ENCODE data around the gene PDE2A.

The PDE2A gene

GRCh38 chr11:72553706-72554105 lies 120.5 kb downstream of the PDE2A start:
- no peak for DNase-seq (ENCODE audit: low spot score)
- ChIA-PET POLR2A (ENCODE audit: low non-redundant PET) (no interaction called here), CTCF (interaction anchor here (0.6 kb wide), 1 partner anchor 33 kb away, joined by 5 read pairs; no protein-coding TSS in a partner anchor)
- TF ChIP-seq, protein P1, sequence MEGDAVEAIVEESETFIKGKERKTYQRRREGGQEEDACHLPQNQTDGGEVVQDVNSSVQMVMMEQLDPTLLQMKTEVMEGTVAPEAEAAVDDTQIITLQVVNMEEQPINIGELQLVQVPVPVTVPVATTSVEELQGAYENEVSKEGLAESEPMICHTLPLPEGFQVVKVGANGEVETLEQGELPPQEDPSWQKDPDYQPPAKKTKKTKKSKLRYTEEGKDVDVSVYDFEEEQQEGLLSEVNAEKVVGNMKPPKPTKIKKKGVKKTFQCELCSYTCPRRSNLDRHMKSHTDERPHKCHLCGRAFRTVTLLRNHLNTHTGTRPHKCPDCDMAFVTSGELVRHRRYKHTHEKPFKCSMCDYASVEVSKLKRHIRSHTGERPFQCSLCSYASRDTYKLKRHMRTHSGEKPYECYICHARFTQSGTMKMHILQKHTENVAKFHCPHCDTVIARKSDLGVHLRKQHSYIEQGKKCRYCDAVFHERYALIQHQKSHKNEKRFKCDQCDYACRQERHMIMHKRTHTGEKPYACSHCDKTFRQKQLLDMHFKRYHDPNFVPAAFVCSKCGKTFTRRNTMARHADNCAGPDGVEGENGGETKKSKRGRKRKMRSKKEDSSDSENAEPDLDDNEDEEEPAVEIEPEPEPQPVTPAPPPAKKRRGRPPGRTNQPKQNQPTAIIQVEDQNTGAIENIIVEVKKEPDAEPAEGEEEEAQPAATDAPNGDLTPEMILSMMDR (conservative IDR thresholded peaks at IDR 0.05; ENCODE audit: low read depth), result no peak
- H3K27ac ChIP-seq, result no peak overlapping the region

DNA sequence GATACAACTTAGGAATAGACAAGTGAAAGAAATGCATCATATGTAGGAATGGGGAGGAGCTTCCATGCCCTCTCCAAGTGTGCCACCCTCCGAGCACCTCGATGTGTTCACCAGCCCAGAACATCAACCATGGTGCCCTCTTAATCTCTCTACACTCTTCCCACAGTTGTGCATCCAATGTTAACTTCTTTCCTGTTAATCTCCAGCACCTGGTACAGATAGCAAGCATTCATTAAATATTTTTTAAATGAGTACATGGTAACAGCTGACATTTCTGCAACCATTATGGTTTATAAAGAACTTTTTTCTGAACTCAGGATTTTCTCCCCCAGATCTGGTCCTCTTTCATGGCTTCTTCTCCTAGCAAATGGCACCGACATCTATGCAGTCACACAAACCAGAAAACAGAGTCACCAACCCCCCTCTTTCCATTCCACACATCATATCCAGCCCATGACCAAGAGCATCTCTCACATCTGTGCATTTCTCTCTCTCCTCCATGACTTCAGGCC lies 121.8 kb downstream of the PDE2A start:
- TF ChIP-seq, protein P1 (conservative IDR thresholded peaks at IDR 0.05; ENCODE audit: low read depth), result no peak
- ChIA-PET CTCF (interaction anchor here (0.7 kb wide), 1 partner anchor 131 kb away, joined by 3 read pairs; no protein-coding TSS in a partner anchor), POLR2A (ENCODE audit: low non-redundant PET) (no interaction called here)
- no peak overlapping the region for H3K27ac ChIP-seq
- no peak for DNase-seq (ENCODE audit: low spot score)

DNA sequence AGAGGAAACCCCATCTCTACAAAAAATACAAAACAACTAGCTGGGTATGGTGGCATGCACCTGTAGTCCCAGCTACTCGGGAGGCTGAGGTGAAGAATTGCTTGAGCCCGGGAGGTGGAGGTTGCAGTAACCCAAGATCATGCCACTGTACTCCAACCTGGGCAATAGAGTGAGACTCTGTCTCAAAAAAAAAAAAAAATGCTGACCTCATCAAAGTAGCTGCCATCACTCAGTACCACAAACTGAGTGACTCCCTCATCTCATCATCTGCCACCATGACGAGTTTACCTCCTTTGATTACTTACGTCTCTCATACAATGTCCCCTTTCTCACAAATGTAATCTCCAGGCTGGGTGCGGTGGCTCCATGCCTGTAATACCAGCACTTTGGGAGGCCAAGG lies 122.7 kb downstream of the PDE2A start:
- ChIA-PET CTCF (interaction anchor here (0.7 kb wide), 2 partner anchors 132 to 219 kb away, joined by 3 read pairs; no protein-coding TSS in a partner anchor), POLR2A (ENCODE audit: low non-redundant PET) (no interaction called here)
- TF ChIP-seq, protein P1 (conservative IDR thresholded peaks at IDR 0.05; ENCODE audit: low read depth), result no peak
- DNase-seq (ENCODE audit: low spot score), result no peak
- H3K27ac ChIP-seq, result no peak overlapping the region

- POLR2A ChIA-PET (ENCODE audit: low non-redundant PET), result no interaction called here
- DNase-seq (ENCODE audit: low spot score), result no peak
Observed at GRCh38 chr11:72548463-72548862, 125.8 kb downstream of the PDE2A start.

GRCh38 chr11:72546866-72547265 lies 127.4 kb downstream of the PDE2A start:
- no peak overlapping the region for H3K27ac ChIP-seq
- ChIA-PET POLR2A (ENCODE audit: low non-redundant PET) (no interaction called here), CTCF (interaction anchor here (1.4 kb wide), 1 partner anchor 30 kb away, joined by 3 read pairs; no protein-coding TSS in a partner anchor)
- DNase-seq (ENCODE audit: low spot score), result no peak
- TF ChIP-seq, protein P1 (conservative IDR thresholded peaks at IDR 0.05; ENCODE audit: low read depth), result no peak

More at GRCh38 chr11:72548463-72548862, 125.8 kb downstream of the PDE2A start:
- no peak overlapping the region for H3K27ac ChIP-seq
- TF ChIP-seq, protein P1 (conservative IDR thresholded peaks at IDR 0.05; ENCODE audit: low read depth), result no peak
- CTCF ChIA-PET, result interaction anchor here (0.6 to 1.2 kb wide), 2 partner anchors 25 to 101 kb away, joined by 3 to 4 read pairs; no protein-coding TSS in a partner anchor

DNA sequence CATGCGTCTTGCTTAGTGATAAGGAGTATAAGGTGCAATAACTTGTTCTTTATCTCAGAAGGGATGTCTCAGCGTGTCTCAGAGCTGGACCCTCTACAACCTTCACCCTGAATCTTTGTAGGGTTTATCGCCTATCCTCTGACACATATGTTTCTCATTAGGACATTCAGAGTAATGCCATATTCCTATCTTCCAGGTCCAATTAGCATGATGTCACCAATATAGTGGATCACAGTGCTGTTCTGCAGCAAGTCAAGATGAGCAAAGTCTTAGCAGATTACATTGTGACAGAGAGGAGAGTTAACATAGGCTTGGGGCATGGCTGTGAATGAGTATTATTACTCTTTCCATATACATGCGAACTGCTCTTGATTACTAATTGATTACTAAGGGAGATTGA lies 129.6 kb downstream of the PDE2A start:
- ChIA-PET CTCF (interaction anchor here (0.6 kb wide), 1 partner anchor 73 kb away, joined by 4 read pairs; no protein-coding TSS in a partner anchor), POLR2A (ENCODE audit: low non-redundant PET) (no interaction called here)
- TF ChIP-seq, protein P1 (conservative IDR thresholded peaks at IDR 0.05; ENCODE audit: low read depth), result no peak
- H3K27ac ChIP-seq, result no peak overlapping the region
- DNase-seq (ENCODE audit: low spot score), result no peak
